HepG2 (cell line): Measurements from ENCODE around the gene TMEM131.

ENCODE experiments used
- FOXA1 ChIP-seq, 2 experiments: fragments of 450-650 bp in 1 of 2; sonication (generic) in 1 of 2; formaldehyde crosslinking in 1 of 2; IDR thresholded peaks; 2 replicates each; pipeline versions ENCODE4 v1.4.0 to v1.6.1; 2016 to 2020; ENCODE audit warnings: missing genetic modification reagents in 1 of 2
- HBP1 ChIP-seq: IDR thresholded peaks from 2 replicates; pipeline ENCODE4 v1.6.1; 2016; ENCODE audit warnings: low read depth, control low read depth
- ZBTB7A ChIP-seq: sonication (generic); formaldehyde crosslinking; IDR thresholded peaks from 2 replicates; pipeline ENCODE4 v1.8.0; 2022; ENCODE audit warnings: mild to moderate bottlenecking, missing genetic modification reagents

- TF ChIP-seq HBP1 (CRISPR knock-in tag), result no peak
- TF ChIP-seq ZBTB7A (CRISPR knock-in tag), result no peak
- no peak for TF ChIP-seq FOXA1 (IDR thresholded peaks at IDR 0.05)
- no peak for TF ChIP-seq FOXA1 (CRISPR knock-in tag; IDR thresholded peaks at IDR 0.05)
Observed at GRCh38 chr2:97819754-97820153, 176.0 kb downstream of the TMEM131 start.
